ENCODE measurements around the gene ARL3. TPM values are rescaled to one million over a fixed set of nuclear protein-coding genes. Genes with fewer than 3 reads are reported as not detected.

Gene ARL3
- total RNA-seq, 2 experiments from 2014 or later = 3.9 TPM

DNA sequence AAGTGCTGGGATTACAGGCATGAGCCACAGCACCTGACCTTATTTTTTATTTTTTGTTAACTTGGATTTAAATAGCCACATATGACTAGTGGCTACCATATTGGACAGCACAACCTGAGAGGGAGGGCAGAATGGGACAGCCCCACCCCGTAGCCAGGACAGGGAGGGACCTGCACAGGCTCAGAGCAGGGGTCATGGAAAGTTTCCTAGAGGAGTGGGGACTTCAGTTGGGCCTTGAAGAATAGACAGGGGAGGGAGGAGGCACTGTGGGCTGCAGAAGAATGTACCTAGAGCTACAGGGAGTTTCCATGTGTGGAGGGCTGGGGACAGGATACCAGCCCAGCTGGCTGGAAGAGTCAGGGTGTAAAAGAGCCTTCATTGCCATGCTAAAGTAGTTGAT, 61.1 kb downstream of the ARL3 start:
- Mint-ChIP-seq H3K27me3 (ENCODE audit: low read depth) (no peaks in the 10 kb centered on the region), H3K9me3 (no peaks in the 10 kb centered on the region), H3K27ac (peak overlapping the region; percentile 76), H3K4me3 (no peak overlapping the region), H3K4me1 (ENCODE audit: low read depth) (peaks cover 59% of the 10 kb centered on the region), H3K36me3 (ENCODE audit: low read depth) (peaks cover 12% of the 10 kb centered on the region)
- DNase-seq = no peak
- intact Hi-C loops (cut with micrococcal nuclease) = no loop called here
- CTCF ChIA-PET = no interaction called here

GRCh38 chr10:102652170-102652916, 61.9 kb downstream of the ARL3 start:
- CTCF ChIA-PET = no interaction called here
- intact Hi-C loops (cut with micrococcal nuclease) = no loop called here

GRCh38 chr10:102651455-102652169, 62.6 kb downstream of the ARL3 start:
- peak overlapping the region; percentile 76 for H3K27ac Mint-ChIP-seq
- peaks cover 8% of the 10 kb centered on the region for H3K36me3 Mint-ChIP-seq (ENCODE audit: low read depth)
- intact Hi-C loops (cut with micrococcal nuclease) = no loop called here
- no peaks in the 10 kb centered on the region for H3K27me3 Mint-ChIP-seq (ENCODE audit: low read depth)
- no peak for DNase-seq
- H3K4me1 Mint-ChIP-seq (ENCODE audit: low read depth) = peaks cover 67% of the 10 kb centered on the region
- H3K9me3 Mint-ChIP-seq = no peaks in the 10 kb centered on the region
- CTCF ChIA-PET = no interaction called here
- H3K4me3 Mint-ChIP-seq = no peak overlapping the region

More at GRCh38 chr10:102652170-102652916, 61.9 kb downstream of the ARL3 start:
- no peaks in the 10 kb centered on the region for H3K27me3 Mint-ChIP-seq (ENCODE audit: low read depth)
- H3K4me1 Mint-ChIP-seq (ENCODE audit: low read depth) = peaks cover 60% of the 10 kb centered on the region
- H3K27ac Mint-ChIP-seq = peak overlapping the region; percentile 76
- no peak overlapping the region for H3K4me3 Mint-ChIP-seq
- no peak for DNase-seq
- H3K36me3 Mint-ChIP-seq (ENCODE audit: low read depth) = peaks cover 10% of the 10 kb centered on the region
- H3K9me3 Mint-ChIP-seq = no peaks in the 10 kb centered on the region

DNA sequence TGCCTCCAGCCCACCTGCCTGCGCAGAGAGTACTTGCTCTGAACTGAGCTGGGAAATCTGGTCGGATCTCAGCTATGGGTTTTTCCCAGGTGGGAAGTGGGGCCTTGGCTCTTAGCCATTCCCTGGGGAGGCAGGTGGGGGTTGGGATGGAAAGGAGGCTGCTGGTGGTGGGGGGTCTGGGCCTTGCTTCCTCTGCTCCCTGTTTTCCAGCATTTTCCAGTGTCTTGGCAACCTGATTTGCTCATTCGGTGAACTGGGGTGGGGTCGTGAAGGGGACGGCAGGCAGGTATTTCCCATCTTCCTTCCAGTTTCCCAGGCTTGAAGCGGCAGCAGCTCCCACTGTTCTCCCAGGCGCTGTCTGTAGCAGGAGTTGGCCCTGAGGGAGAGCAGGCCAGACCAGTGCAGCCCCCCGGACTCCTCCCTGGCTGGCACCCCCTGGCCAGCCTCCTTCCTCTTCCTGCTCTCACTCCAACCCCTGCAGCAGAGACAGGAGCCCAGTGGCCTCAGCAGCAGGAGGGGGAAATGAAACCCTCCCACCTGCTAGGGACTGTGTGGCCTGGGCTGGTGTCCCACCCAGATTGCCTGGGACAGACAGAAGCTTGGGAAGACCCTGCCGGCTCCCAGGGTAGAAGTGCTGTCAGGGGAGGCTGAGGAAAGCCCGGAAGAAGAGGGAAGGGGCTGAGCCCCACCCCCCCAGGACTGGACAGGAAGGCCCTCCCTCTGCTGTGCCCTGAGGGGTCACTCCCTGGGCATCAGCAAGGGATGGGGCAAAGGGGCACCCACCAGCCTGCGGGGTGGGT, 63.3 kb downstream of the ARL3 start:
- H3K27ac Mint-ChIP-seq = peak overlapping the region; percentile 26
- H3K4me3 Mint-ChIP-seq = no peak overlapping the region
- intact Hi-C loops (cut with micrococcal nuclease) = no loop called here

DNA sequence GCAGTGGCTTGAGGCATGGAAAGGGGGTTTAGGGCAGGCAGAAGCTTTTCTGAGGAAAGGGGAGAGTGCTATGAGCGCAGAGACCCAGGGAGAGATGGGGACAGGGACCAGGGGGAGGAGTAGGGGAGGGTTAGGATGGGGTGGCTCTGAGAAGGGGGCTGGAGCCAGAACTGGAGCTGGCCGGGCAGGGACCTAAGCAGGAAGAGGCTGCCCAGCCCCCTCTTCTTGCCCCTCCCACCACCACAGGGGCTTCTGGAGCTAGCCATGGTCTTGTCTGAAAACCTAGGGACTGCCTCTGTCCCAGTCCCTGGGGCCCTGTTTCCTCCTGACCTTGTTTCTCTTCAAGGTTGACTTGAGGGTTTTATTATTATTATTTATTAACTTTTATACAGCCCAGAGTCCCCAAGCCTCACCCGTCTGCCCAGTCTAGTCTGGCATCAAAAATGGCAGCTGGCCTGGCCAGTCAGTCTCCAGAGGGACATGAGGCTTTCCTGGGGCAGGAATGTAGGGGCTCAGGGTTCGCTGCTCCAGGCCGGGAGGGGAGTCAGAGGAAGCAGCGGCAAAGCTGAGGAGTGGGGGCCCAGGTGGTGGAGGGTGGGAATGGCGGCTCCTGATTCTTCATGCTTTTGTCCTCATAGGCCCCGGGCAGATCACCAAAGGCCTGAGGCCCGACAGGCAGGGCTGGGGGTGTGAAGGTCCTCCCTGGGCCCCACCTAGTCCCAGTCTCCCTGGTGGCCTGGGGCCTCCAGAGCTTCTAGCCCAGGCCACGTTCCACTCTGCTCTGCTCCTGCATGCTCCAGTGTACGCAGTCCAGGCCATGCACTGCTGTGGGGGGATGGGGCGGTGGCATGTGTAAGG, 64.2 kb downstream of the ARL3 start:
- Mint-ChIP-seq H3K4me3 (no peak overlapping the region), H3K27ac (peak overlapping the region; percentile 52), H3K9me3 (no peaks in the 10 kb centered on the region), H3K36me3 (ENCODE audit: low read depth) (peaks cover 10% of the 10 kb centered on the region), H3K27me3 (ENCODE audit: low read depth) (no peaks in the 10 kb centered on the region), H3K4me1 (ENCODE audit: low read depth) (peaks cover 73% of the 10 kb centered on the region)
- intact Hi-C loops (cut with micrococcal nuclease) = loop anchor here (5.0 to 10.0 kb wide), 5 partner anchors 198 to 1295 kb away; partner anchors contain the start of genes BTRC, C10orf95, NT5C2 and TAF5
- DNase-seq = no peak
- CTCF ChIA-PET = interaction anchor here (0.6 to 1.4 kb wide), 3 partner anchors 20 to 63 kb away, joined by 4 to 5 read pairs (median 5); no protein-coding TSS in a partner anchor

More for the DNA sequence above, 63.3 kb downstream of the ARL3 start:
- H3K4me1 Mint-ChIP-seq (ENCODE audit: low read depth) = peaks cover 73% of the 10 kb centered on the region
- peaks cover 10% of the 10 kb centered on the region for H3K36me3 Mint-ChIP-seq (ENCODE audit: low read depth)
- H3K9me3 Mint-ChIP-seq = no peaks in the 10 kb centered on the region
- H3K27me3 Mint-ChIP-seq (ENCODE audit: low read depth) = no peaks in the 10 kb centered on the region
- CTCF ChIA-PET = interaction anchor here (0.6 kb wide), 1 partner anchor 62 kb away, joined by 5 read pairs; no protein-coding TSS in a partner anchor
- no peak for DNase-seq

DNA sequence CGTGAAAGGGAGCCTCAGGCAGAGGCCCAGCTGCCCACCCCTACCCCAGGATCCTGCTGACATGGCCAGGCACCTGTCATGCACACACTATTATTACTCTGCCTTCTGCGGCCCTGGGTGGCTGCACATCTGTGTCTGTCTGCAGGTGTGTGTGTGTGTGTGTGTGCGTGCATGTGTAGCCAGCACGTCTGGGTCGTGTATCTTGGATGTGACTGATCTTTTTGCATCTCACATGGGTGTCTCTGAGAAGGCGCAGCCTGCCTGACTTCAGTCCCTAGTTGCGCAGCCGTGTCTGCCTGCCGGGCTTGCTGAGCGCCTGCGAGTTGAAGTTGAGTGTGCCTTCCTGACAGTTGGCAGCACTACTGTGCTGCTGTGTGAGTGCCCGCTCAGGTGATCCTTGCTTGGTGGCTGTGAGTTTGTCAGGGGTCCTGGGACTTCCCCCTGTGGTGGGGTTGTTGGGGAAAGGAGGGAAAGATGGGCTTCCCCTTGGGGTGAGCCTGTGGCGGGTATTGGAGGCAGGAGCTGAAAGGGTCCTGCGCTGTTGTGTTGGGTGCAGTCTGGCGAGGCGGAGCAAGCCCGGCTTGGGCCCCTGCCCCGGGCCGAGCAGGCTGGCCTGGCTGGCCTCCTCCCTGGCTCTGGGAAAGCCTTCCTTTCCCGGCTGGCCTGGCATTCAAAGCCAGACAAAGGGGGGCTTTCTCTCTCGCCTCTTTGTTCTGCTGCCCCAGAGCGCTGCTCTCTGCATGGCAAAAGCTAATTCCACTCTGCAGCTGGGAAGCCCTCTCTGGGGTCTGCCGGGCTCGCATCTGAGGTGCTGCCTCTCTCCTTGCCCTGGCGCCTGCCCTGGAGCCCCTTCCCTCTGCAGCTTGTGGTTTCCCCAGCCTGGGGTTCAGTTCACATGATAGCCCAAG, 65.1 kb downstream of the ARL3 start:
- Mint-ChIP-seq H3K27ac (peak overlapping the region; percentile 68), H3K4me1 (ENCODE audit: low read depth) (peaks cover 73% of the 10 kb centered on the region), H3K27me3 (ENCODE audit: low read depth) (no peaks in the 10 kb centered on the region), H3K4me3 (peak overlapping the region; percentile 22), H3K9me3 (no peaks in the 10 kb centered on the region), H3K36me3 (ENCODE audit: low read depth) (peaks cover 10% of the 10 kb centered on the region)
- intact Hi-C loops (cut with micrococcal nuclease) = loop anchor here (5.0 to 10.0 kb wide), 5 partner anchors 197 to 1294 kb away; partner anchors contain the start of genes BTRC, C10orf95, NT5C2 and TAF5
- peak; percentile 61 for DNase-seq
- CTCF ChIA-PET = interaction anchor here (0.6 to 1.4 kb wide), 2 partner anchors 21 to 23 kb away, joined by 4 to 5 read pairs; no protein-coding TSS in a partner anchor

DNA sequence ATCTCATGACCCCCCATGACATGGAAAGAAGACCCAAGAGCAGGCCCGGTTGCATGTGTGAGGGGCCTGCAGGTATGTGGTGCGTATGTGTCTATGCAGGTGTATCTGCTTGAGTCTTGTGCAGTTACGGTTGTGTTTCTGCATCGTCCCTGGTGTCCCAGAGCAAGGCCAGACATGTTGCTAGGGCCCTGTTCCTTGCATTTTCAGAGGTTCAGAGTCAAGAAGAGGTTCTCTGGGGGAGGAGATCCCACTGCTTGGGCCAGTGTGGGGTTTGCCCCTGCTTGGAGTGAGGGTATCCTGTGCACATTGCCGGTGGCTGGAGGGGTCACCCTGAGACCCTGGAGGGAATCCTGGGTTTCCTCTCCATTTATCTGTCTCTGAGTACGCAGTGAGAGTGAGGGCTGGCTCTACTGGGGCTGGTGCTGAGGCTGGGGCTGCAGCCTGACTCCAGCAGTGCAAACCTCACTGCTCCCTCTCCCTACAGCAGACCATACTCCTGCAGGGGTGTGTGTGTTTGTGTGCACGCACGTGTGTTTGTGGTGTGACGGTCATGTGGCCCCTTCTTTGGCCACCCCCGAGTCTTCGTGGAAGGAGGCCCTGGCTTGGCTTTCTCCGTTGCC, 65.8 kb downstream of the ARL3 start:
- CTCF ChIA-PET = no interaction called here
- Mint-ChIP-seq H3K27ac (peak overlapping the region; percentile 51), H3K4me1 (ENCODE audit: low read depth) (peaks cover 69% of the 10 kb centered on the region), H3K9me3 (no peaks in the 10 kb centered on the region), H3K36me3 (ENCODE audit: low read depth) (peaks cover 8% of the 10 kb centered on the region), H3K4me3 (peak overlapping the region; percentile 22), H3K27me3 (ENCODE audit: low read depth) (no peaks in the 10 kb centered on the region)
- intact Hi-C loops (cut with micrococcal nuclease) = loop anchor here (5.0 to 10.0 kb wide), 5 partner anchors 196 to 1294 kb away; partner anchors contain the start of genes BTRC, C10orf95, NT5C2 and TAF5
- DNase-seq = no peak

DNA sequence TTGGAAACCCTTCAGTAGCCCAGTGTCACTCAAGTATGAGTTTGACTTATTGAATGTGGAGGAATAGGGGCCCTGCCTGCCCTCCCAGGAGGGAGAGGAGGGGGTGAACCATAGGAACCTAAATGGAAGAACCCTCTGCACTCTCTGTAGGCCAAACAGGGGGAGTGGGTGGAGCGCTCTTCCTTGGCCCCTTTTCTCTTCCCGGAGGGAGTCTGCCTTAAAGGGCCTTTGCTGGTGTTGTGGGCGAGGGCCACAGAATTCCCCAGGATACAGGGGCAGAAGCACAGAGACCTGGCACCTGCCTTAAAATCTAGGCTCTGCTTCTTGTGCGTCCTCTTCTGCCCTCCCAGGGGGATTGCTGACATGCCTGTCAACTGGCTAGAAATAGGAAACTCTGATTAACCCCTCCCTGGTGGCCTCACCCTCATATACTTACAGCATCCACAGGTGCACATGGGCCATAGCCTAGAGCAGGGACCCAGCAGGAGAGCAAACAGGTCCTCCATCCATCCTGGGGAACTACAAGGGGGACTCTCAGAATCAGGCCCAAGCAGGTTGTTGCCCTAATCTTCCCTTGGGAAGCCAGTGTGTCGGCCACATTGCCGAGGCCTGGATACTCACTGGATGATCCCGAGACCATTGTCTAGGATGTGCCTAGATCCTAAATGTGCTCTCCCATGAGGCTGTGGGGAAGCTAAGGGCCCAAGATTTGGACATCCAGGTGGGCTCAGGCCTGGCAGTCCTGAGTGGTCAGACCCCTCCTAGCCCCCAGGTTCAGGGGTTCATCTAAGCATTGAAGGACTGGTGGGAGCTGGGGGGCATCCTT, 66.5 kb downstream of the ARL3 start:
- Mint-ChIP-seq H3K9me3 (no peaks in the 10 kb centered on the region), H3K4me1 (ENCODE audit: low read depth) (peaks cover 62% of the 10 kb centered on the region), H3K36me3 (ENCODE audit: low read depth) (peaks cover 5% of the 10 kb centered on the region), H3K27me3 (ENCODE audit: low read depth) (no peaks in the 10 kb centered on the region), H3K27ac (peak overlapping the region; percentile 22), H3K4me3 (peak overlapping the region; percentile 96)
- CTCF ChIA-PET = interaction anchor here (0.6 to 1.3 kb wide), 2 partner anchors 14 to 254 kb away, joined by 3 to 4 read pairs; no protein-coding TSS in a partner anchor
- no peak for DNase-seq
- intact Hi-C loops (cut with micrococcal nuclease) = loop anchor here (5.0 to 10.0 kb wide), 5 partner anchors 195 to 1293 kb away; partner anchors contain the start of genes BTRC, C10orf95, NT5C2 and TAF5

- DNase-seq = peak; percentile 63
- CTCF ChIA-PET = interaction anchor here (0.5 to 3.0 kb wide), 7 partner anchors 9 to 255 kb away, joined by 3 to 10 read pairs (median 3); no protein-coding TSS in a partner anchor
- H3K27me3 Mint-ChIP-seq (ENCODE audit: low read depth) = no peaks in the 10 kb centered on the region
- peak overlapping the region; percentile 96 for H3K4me3 Mint-ChIP-seq
- peak overlapping the region; percentile 97 for H3K27ac Mint-ChIP-seq
- no peaks in the 10 kb centered on the region for H3K9me3 Mint-ChIP-seq
- intact Hi-C loops (cut with micrococcal nuclease) = loop anchor here (1.0 to 10.0 kb wide), 11 partner anchors 14 to 1292 kb away; partner anchors contain the start of genes ACTR1A, ARL3, BTRC and C10orf95
- H3K4me1 Mint-ChIP-seq (ENCODE audit: low read depth) = peaks cover 55% of the 10 kb centered on the region
- peaks cover 5% of the 10 kb centered on the region for H3K36me3 Mint-ChIP-seq (ENCODE audit: low read depth)
These were observed 67.4 kb downstream of the ARL3 start for GRCh38 chr10:102646610-102647442.
